HepG2 (cell line): ENCODE measurements around the gene NOMO2. TPM values are rescaled to one million over a fixed set of nuclear protein-coding genes. Genes with fewer than 3 reads are reported as not detected.
"Not testable (repeated sequence)": the region's sequence is repeated elsewhere in the genome, so short reads cannot be mapped to it uniquely, and the experiment has no call there.

Experiments used
- ATAC-seq: fragments of 200-7000 bp; cut with Tn5 transposase; 3 replicates; pipeline ENCODE4 v1.9.1; 2020; ENCODE audit warnings: mild to moderate bottlenecking, moderate library complexity
- BruUV-seq: library from RNA; stranded (reverse); fragments of 400-500 nt; replicated peaks from 2 replicates; lab custom pipeline; 2021; lab: Mats Ljungman, UMichigan
- CTCF ChIA-PET: fragments of 300-600 bp; formaldehyde crosslinking; extraction: SDS; loops from one replicate; lab custom pipeline; 2021; ENCODE audit warnings: low total read pairs, inconsistent platforms, low intra/inter-chr PET ratio; lab: Yijun Ruan, JAX
- POLR2A ChIA-PET: fragments of 350-600 bp; sonication (Branson Sonifier 250); formaldehyde crosslinking; loops from one replicate; lab custom pipeline; 2020; ENCODE audit warnings: antibody characterized with exemption, inconsistent platforms; lab: Yijun Ruan, JAX
- DNase-seq: peaks from one replicate; pipeline ENCODE4 v3.0.0-alpha.2; 2015; ENCODE audit warnings: low spot score
- FAIRE-seq: peaks from 3 replicates; lab custom pipeline; 2011; peaks lifted over from hg19 to GRCh38; lab: Jason Lieb, UNC
- H2AFZ ChIP-seq: one replicate; pipeline ENCODE4 v1.6.1; 2011; ENCODE audit warnings: low read length, inconsistent platforms
- H3K27ac ChIP-seq: fragments of 300-600 bp; 3 replicates; pipeline ENCODE4 v1.8.0; 2011; ENCODE audit warnings: mixed run types, mild to moderate bottlenecking, mixed read lengths, low read length, inconsistent platforms; ENCODE audit not compliant: insufficient read depth; ENCODE audit errors: extremely low read length
- H3K27me3 ChIP-seq, 2 experiments: fragments of 200-600 bp in 1 of 2; 2 replicates in 1 of 2; 3 replicates in 1 of 2; pipeline versions ENCODE4 v1.6.0 to v1.8.0; 2011; ENCODE audit warnings: low read length in 2 of 2, mild to moderate bottlenecking in 2 of 2, moderate library complexity in 2 of 2, inconsistent platforms in 1 of 2; ENCODE audit not compliant: insufficient read depth in 2 of 2, control insufficient read depth in 1 of 2
- H3K36me3 ChIP-seq, 2 experiments: fragments of 200-600 bp in 1 of 2; replicated peaks in 1 of 2; 2 replicates in 1 of 2; 3 replicates in 1 of 2; pipeline versions ENCODE4 v1.5.1 to v1.8.0; 2011; ENCODE audit warnings: low read length in 2 of 2, inconsistent platforms in 1 of 2; ENCODE audit not compliant: insufficient read depth in 2 of 2, control insufficient read depth in 1 of 2
- H3K4me1 ChIP-seq: 2 replicates; pipeline ENCODE4 v1.5.1; 2012; ENCODE audit warnings: low read length, inconsistent platforms; ENCODE audit not compliant: insufficient read depth
- H3K4me2 ChIP-seq: 2 replicates; pipeline ENCODE4 v1.6.0; 2011; ENCODE audit warnings: low read depth, low read length, inconsistent platforms
- H3K4me3 ChIP-seq, 3 experiments: fragments of 200-600 bp in 1 of 3; sonication (generic), shearing (Covaris generic) in 1 of 3; replicated peaks in 1 of 3; 2 replicates each; pipeline ENCODE4 v1.5.1; 2011 to 2016; ENCODE audit warnings: low read length in 3 of 3, inconsistent platforms in 2 of 3, low read depth in 2 of 3, mild to moderate bottlenecking in 2 of 3, control low read depth in 1 of 3, mixed read lengths in 1 of 3; ENCODE audit not compliant: insufficient read depth in 1 of 3
- H3K79me2 ChIP-seq: one replicate; pipeline ENCODE4 v1.6.1; 2011; ENCODE audit warnings: low read length, inconsistent platforms; ENCODE audit not compliant: insufficient read depth
- H3K9ac ChIP-seq: 2 replicates; pipeline ENCODE4 v1.6.0; 2011; ENCODE audit warnings: mild to moderate bottlenecking, low read depth, low read length, inconsistent platforms; ENCODE audit not compliant: insufficient read depth
- H3K9me3 ChIP-seq: 2 replicates; pipeline ENCODE4 v1.5.1; 2012; ENCODE audit warnings: mild to moderate bottlenecking, low read length
- H4K20me1 ChIP-seq: 2 replicates; pipeline ENCODE4 v1.6.0; 2011; ENCODE audit warnings: inconsistent platforms, mild to moderate bottlenecking, low read length, moderate library complexity; ENCODE audit not compliant: insufficient read depth
- WGBS: methylation state at CpG from one replicate; pipeline ENCODE4 v1.1.6; 2017; ENCODE audit warnings: low lambda C conversion rate; 5-methylcytosine and 5-hydroxymethylcytosine counted together
- in situ Hi-C: cut with HindIII; loops from 2 replicates; pipeline ENCODE4 v1.10.0; 2017; ENCODE audit warnings: low pct_unique_long_range_greater_than_20kb; ENCODE audit not compliant: extremely low pct_ligation_motif_present
- intact Hi-C: fragments of 100-400 bp; cut with micrococcal nuclease; formaldehyde crosslinking; loops from one replicate; pipeline ENCODE4 v1.10.0; 2022; ENCODE audit not compliant: unreplicated experiment
- polyA plus RNA-seq, 8 experiments: library from polyadenylated mRNA; depleted of rRNA in 3 of 8; stranded (reverse) in 7 of 8; unstranded in 1 of 8; fragments of >200 nt; fragmentation: Illumina TruSeq in 4 of 8; extraction: Trizol in 4 of 8; gene quantifications; 2 replicates each; pipeline versions ENCODE4 v1.2.1 to v1.2.3, GENCODE V29; 2011 to 2016; ENCODE audit warnings: low read depth in 4 of 8, missing spikeins in 1 of 8, mixed read lengths in 1 of 8; ENCODE audit not compliant: insufficient read depth in 1 of 8
- total RNA-seq, 5 experiments: library from RNA; depleted of rRNA; stranded (reverse); fragments of >200 nt; fragmentation: Illumina TruSeq; extraction: Trizol; gene quantifications; 2 replicates each; pipeline ENCODE4 v1.2.3, GENCODE V29; 2016; ENCODE audit warnings: low read depth in 1 of 5

Gene NOMO2
- total and polyA plus RNA-seq, 2 of the 13 experiments (the other 11 are each of a cell fraction or from before 2014, with no cell fraction given) = 217 to 372 TPM

DNA sequence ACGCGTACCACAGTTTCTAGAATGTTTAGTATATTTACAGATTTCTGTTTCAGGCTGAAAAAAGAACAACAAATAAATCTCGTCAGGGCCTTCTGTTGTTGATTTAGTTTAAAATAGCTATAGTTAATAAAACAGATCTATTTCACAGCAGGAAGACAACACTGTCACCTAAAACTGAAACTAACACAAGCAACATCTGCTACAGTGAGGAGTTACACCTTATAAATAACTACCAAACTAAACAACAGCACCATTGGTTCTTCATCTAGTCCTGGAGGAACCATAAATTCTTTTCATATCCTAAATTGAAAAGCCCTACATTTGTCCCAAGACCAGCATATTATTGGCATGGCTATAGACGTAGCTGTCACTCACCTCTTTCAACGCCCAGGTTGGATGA is 15.0 kb downstream of the NOMO2 start:
- H3K9ac ChIP-seq, in situ Hi-C loops, ATAC-seq, H3K4me1 ChIP-seq, H3K27me3 ChIP-seq, POLR2A ChIA-PET, H3K79me2 ChIP-seq, CTCF ChIA-PET, H3K27ac ChIP-seq, H2AFZ ChIP-seq, FAIRE-seq, BruUV-seq, intact Hi-C loops, H3K4me3 ChIP-seq, H3K9me3 ChIP-seq, H3K36me3 ChIP-seq, H3K4me2 ChIP-seq, H4K20me1 ChIP-seq, DNase-seq: not testable (repeated sequence)
- no CpG with 5 or more reads among the region's 5 CpGs for WGBS

DNA sequence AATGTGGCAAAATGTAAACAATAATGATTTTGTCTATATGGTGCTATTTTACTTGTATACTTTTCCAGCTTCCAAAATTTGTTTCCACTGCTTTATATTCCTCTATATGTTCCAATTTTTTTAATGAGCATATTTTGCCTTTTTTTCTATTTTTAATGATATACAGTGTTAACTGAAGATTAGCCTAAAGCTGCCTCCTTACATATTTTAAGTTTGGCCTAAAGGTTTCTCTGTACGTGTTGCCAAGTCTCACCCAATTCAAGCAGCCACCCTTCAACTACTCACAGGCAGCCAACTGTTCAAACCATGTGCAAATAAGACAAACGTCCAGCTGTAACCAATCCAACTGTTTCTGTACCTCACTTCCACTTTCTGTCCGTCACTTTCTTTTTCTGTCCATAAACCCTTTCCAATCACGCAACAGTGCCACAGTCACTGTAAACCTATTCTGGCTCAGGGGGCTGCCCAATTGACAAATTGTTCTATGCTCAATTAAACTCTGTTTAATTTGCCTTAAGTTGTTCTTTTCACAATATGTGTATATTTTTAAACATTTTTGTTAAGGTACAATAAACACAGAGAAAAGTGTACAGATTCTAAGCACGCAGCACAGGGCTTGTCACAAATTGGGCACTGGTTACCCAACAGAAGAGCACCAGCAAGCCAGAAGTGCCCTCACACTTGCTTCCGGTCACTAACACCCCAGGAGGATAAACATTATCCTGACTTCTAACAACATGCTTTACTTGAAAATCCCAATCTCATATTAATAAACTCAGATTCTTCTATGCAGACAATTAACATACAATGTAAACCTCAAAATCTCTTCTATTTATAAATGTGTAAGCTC is 17.4 kb downstream of the NOMO2 start:
- ATAC-seq, BruUV-seq, H3K4me1 ChIP-seq, H3K4me3 ChIP-seq, intact Hi-C loops, POLR2A ChIA-PET, H3K36me3 ChIP-seq, H3K4me2 ChIP-seq, DNase-seq, H2AFZ ChIP-seq, H3K27ac ChIP-seq, H3K9me3 ChIP-seq, in situ Hi-C loops, H3K27me3 ChIP-seq, H3K79me2 ChIP-seq, FAIRE-seq, H3K9ac ChIP-seq, H4K20me1 ChIP-seq, CTCF ChIA-PET: not testable (repeated sequence)
- WGBS = 89% methylated on average over 6 of the region's 6 CpGs

DNA sequence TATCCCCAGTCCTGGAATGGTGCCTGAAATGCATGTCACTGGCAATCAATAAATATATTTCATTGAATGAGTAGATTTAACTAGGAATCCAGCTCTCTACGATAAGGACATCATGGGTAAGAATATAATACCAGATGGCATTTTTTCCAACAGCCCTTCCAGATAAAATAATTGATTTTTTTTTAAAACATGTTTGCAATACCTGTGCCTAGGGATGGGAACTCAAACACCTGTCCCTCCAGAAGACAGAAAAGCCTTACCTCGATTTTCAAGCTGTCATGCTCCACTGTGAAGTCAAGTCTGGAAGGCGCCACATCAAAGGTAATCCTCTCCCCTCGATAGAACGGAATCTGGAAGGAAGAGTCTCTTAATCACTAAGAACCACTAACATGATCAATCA is 20.0 kb downstream of the NOMO2 start:
- POLR2A ChIA-PET, H3K4me1 ChIP-seq, CTCF ChIA-PET, ATAC-seq, H2AFZ ChIP-seq, H3K27me3 ChIP-seq, H3K4me2 ChIP-seq, H3K9me3 ChIP-seq, H3K36me3 ChIP-seq, H3K27ac ChIP-seq, H3K4me3 ChIP-seq, DNase-seq, in situ Hi-C loops, H3K9ac ChIP-seq, FAIRE-seq, intact Hi-C loops, H4K20me1 ChIP-seq, H3K79me2 ChIP-seq: not testable (repeated sequence)
- BruUV-seq = TSS peak; percentile 43
- WGBS = no CpG with 5 or more reads among the region's 5 CpGs
